ENCODE measurements around the gene DGCR6. TPM values are rescaled to one million over a fixed set of nuclear protein-coding genes. Genes with fewer than 3 reads are reported as not detected.
"Not testable (repeated sequence)": the region's sequence is repeated elsewhere in the genome, so short reads cannot be mapped to it uniquely, and the experiment has no call there.

DGCR6 gene
- total RNA-seq (2014; rRNA removed; shearing (Covaris generic)): 2.0 and 4.5 TPM in 2 replicates
- 1.8 and 4.6 TPM in 2 replicates for total RNA-seq (2022)
- Bru-seq, nascent RNA: not detected
- not detected for BruChase-seq, experiment 1, labeled RNA remaining after a 6-hour chase
- BruChase-seq, experiment 2, labeled RNA remaining after a 2-hour chase: not detected
- long read RNA-seq, partial matches to known transcripts: 0 of 1 reads
- long read RNA-seq, other reads (novel, unspliced or antisense): 0 of 1 reads

DNA sequence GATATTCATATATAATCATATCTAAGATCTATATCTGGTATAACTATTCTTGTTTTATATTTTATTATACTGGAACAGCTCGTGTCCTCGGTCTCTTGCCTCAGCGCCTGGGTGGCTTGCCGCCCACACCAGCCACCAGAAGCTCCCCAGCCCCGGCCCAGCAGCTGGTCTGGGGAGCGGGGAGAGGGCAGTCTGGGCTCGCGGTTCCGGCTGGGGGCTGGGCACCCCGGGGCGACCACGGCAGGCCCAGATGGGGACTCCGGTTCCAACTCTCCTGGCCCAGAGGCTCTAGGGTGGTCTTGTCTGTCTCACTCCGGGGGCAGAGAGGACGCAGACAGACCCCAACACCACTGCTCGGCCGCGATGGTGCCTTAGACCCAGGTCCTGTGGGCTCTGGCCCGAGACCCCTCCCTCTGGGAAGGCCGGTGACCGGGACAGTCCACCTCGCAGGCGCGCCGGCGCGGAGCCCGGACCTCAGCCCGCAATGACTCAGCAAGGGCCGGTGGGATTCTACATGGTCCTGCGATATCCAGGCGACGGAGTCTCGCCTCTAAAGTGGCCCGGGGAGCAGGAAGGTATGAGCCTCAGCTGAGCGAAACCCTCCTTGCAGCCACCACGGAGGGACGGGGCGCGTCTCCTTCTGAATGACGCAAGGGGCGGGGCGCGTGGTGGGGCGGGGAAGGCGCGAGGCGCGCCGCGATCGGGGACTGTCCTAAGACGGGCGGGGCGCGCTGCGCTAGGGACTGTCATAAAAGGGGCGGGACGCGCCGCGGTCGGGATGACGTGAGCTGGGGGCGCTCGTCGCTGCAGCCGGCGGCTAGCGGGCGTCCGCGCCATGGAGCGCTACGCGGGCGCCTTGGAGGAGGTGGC, at the start of gene DGCR6:
Gene DGCR6, plus strand, starts transcription at position 781 of the 870 bp plus-strand sequence. Its CDS starts 55 bp downstream, at position 836.
- DNase-seq (ENCODE audit: low spot score): no peak
- no peak within 1 kb of the TSS for H3K4me2 ChIP-seq (ENCODE audit: low read length)
- ChIA-PET POLR2A (no interaction called here), CTCF (ENCODE audit: unreplicated experiment) (interaction anchor here (0.6 kb wide), 1 partner anchor 301 kb away, joined by 7 read pairs; no protein-coding TSS in a partner anchor)
- no peaks in the 10 kb centered on the region for H3K9me3 ChIP-seq (ENCODE audit: low read length)
- intact Hi-C loops (cut with micrococcal nuclease; ENCODE audit: unreplicated experiment): no loop called here
- H3K4me1 ChIP-seq (ENCODE audit: insufficient read depth, low read length, poor library complexity, severe bottlenecking): no peaks in the 10 kb centered on the region
- no peaks in the 10 kb centered on the region for H3K79me2 ChIP-seq (ENCODE audit: insufficient read depth, low read depth, low read length)
- no peak within 1 kb of the TSS for H3K27ac ChIP-seq (ENCODE audit: low read depth, low read length, poor library complexity, severe bottlenecking)
- no TSS peak for BruUV-seq (replicated peaks)
- H3K9me2 ChIP-seq (ENCODE audit: insufficient read depth, low read length): no peaks in the 10 kb centered on the region
- H3K4me3 ChIP-seq (ENCODE audit: low read depth, low read length, poor library complexity, severe bottlenecking): no peak within 1 kb of the TSS
- no peaks in the 10 kb centered on the region for H3K36me3 ChIP-seq (ENCODE audit: insufficient read depth, low read length)
- TF ChIP-seq, protein P1, sequence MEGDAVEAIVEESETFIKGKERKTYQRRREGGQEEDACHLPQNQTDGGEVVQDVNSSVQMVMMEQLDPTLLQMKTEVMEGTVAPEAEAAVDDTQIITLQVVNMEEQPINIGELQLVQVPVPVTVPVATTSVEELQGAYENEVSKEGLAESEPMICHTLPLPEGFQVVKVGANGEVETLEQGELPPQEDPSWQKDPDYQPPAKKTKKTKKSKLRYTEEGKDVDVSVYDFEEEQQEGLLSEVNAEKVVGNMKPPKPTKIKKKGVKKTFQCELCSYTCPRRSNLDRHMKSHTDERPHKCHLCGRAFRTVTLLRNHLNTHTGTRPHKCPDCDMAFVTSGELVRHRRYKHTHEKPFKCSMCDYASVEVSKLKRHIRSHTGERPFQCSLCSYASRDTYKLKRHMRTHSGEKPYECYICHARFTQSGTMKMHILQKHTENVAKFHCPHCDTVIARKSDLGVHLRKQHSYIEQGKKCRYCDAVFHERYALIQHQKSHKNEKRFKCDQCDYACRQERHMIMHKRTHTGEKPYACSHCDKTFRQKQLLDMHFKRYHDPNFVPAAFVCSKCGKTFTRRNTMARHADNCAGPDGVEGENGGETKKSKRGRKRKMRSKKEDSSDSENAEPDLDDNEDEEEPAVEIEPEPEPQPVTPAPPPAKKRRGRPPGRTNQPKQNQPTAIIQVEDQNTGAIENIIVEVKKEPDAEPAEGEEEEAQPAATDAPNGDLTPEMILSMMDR (conservative IDR thresholded peaks at IDR 0.05; ENCODE audit: low read length): no peak
- no peak for TF ChIP-seq EZH2phosphoT487 (IDR thresholded peaks at IDR 0.05; ENCODE audit: borderline replicate concordance, low read depth, low read length)
- no peaks in the 10 kb centered on the region for H4K20me1 ChIP-seq (ENCODE audit: insufficient read depth, low read length)
- no peak within 1 kb of the TSS for H2AFZ ChIP-seq (ENCODE audit: low read length)

DNA sequence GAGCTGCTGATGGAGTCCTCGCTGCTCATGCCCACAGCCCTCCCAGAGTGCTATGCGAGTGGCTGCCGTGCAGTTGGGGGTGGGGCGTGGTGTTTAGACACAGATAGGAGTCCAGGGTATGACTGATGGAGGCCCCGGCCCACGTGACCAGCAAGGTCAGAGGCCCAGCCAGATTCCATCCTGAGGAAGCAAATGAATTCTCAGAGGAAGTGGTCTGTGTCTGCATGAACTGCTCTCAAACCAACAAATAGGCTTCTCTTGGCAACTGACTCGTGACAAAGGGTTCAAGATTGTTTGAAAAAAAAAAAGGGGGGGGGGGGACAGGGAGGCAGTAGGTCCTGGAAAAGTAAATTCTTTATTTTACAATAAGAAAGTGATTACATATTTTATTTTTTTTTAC, 46.8 kb upstream of the DGCR6 start:
- BruUV-seq (replicated peaks); H4K20me1 ChIP-seq (ENCODE audit: insufficient read depth, low read length); H3K79me2 ChIP-seq (ENCODE audit: insufficient read depth, low read depth, low read length); H3K9me2 ChIP-seq (ENCODE audit: insufficient read depth, low read length); DNase-seq (ENCODE audit: low spot score); H2AFZ ChIP-seq (ENCODE audit: low read length); CTCF ChIA-PET (ENCODE audit: unreplicated experiment); H3K4me1 ChIP-seq (ENCODE audit: insufficient read depth, low read length, poor library complexity, severe bottlenecking); H3K4me3 ChIP-seq (ENCODE audit: low read depth, low read length, poor library complexity, severe bottlenecking); H3K27ac ChIP-seq (ENCODE audit: low read depth, low read length, poor library complexity, severe bottlenecking); POLR2A ChIA-PET; H3K36me3 ChIP-seq (ENCODE audit: insufficient read depth, low read length); H3K9me3 ChIP-seq (ENCODE audit: low read length); intact Hi-C loops (cut with micrococcal nuclease; ENCODE audit: unreplicated experiment); H3K4me2 ChIP-seq (ENCODE audit: low read length): not testable (repeated sequence)

DNA sequence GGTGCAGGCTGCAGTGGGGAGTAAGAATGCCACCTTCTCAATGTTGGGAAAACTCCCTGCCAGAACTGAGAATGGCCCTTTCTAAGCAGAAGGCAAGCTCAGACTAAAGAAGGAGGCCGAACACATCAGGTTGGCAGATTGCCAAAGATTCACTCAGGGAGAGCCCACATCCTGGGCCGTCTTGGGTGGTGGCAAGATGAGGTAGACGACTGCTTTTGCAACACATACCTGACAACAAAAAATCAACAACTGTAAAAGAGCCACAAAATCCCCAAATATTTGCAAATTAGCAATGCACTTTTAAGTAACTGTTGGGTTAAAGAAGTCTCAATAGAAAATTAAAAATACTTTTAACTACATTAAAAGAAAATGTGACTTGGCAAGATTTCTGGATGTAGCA, 24.9 kb upstream of the DGCR6 start:
- BruUV-seq (replicated peaks); intact Hi-C loops (cut with micrococcal nuclease; ENCODE audit: unreplicated experiment); H3K4me1 ChIP-seq (ENCODE audit: insufficient read depth, low read length, poor library complexity, severe bottlenecking); H3K4me3 ChIP-seq (ENCODE audit: low read depth, low read length, poor library complexity, severe bottlenecking); H2AFZ ChIP-seq (ENCODE audit: low read length); H4K20me1 ChIP-seq (ENCODE audit: insufficient read depth, low read length); H3K9me2 ChIP-seq (ENCODE audit: insufficient read depth, low read length); CTCF ChIA-PET (ENCODE audit: unreplicated experiment); H3K27ac ChIP-seq (ENCODE audit: low read depth, low read length, poor library complexity, severe bottlenecking); POLR2A ChIA-PET; H3K9me3 ChIP-seq (ENCODE audit: low read length); H3K79me2 ChIP-seq (ENCODE audit: insufficient read depth, low read depth, low read length); H3K4me2 ChIP-seq (ENCODE audit: low read length); H3K36me3 ChIP-seq (ENCODE audit: insufficient read depth, low read length): not testable (repeated sequence)
- peak; percentile 10 for DNase-seq (ENCODE audit: low spot score)

DNA sequence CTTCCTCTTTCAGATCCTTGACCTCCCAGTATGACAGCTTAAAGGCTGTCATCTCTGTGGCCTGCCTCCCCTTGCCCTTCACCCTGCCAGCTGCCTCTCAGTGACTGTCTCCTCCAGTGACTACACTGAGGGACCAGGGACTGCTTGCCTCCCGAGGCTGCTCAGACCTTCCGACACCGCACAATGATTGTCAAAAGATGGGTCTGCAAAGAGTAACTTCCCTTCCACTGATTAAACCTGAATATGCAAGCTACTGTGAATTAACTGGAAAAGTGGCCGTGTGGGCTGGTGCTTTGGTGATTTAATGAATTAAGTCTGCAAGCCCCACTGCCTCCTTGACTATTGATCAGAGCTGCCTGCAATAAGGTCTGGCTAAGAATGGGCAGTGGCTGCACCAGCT, 21.7 kb upstream of the DGCR6 start:
- intact Hi-C loops (cut with micrococcal nuclease; ENCODE audit: unreplicated experiment); POLR2A ChIA-PET; CTCF ChIA-PET (ENCODE audit: unreplicated experiment); H3K9me2 ChIP-seq (ENCODE audit: insufficient read depth, low read length); H3K27ac ChIP-seq (ENCODE audit: low read depth, low read length, poor library complexity, severe bottlenecking); H3K4me1 ChIP-seq (ENCODE audit: insufficient read depth, low read length, poor library complexity, severe bottlenecking); BruUV-seq (replicated peaks); H3K4me2 ChIP-seq (ENCODE audit: low read length); H3K9me3 ChIP-seq (ENCODE audit: low read length); H3K79me2 ChIP-seq (ENCODE audit: insufficient read depth, low read depth, low read length); H3K4me3 ChIP-seq (ENCODE audit: low read depth, low read length, poor library complexity, severe bottlenecking); H4K20me1 ChIP-seq (ENCODE audit: insufficient read depth, low read length); H3K36me3 ChIP-seq (ENCODE audit: insufficient read depth, low read length); DNase-seq (ENCODE audit: low spot score); H2AFZ ChIP-seq (ENCODE audit: low read length): not testable (repeated sequence)
